ENCODE measurements around the gene NEURL1B. TPM values are rescaled to one million over a fixed set of nuclear protein-coding genes. Genes with fewer than 3 reads are reported as not detected.

Gene NEURL1B
- total and polyA plus RNA-seq, 4 donors, result 1.5 to 10.0 (median 5.5) TPM

GRCh38 chr5:172664018-172664417, 23.0 kb downstream of the NEURL1B start:
- Histone ChIP-seq H3K4me1 (ENCODE audit: control insufficient read depth in 4 of 4, insufficient read depth in 4 of 4, low read length in 3 of 4) (peaks cover 9 to 22% (median 21%) of the 10 kb centered on the region in 4 donors), H3K27me3 (ENCODE audit: control insufficient read depth in 4 of 4, insufficient read depth in 4 of 4, low read length in 3 of 4) (no peaks in the 10 kb centered on the region), H3K9ac (ENCODE audit: low read depth in 1 of 2, low read length in 2 of 2) (no peak overlapping the region), H3K36me3 (ENCODE audit: control insufficient read depth in 4 of 4, insufficient read depth in 3 of 4, low read depth in 1 of 4, low read length in 3 of 4) (no peaks in the 10 kb centered on the region), H3K9me3 (ENCODE audit: control insufficient read depth in 4 of 4, low read length in 3 of 4) (no peaks in the 10 kb centered on the region), H3K27ac (ENCODE audit: low read depth in 1 of 2, low read length in 2 of 2) (peak overlapping the region in 1 of 2 donors; percentile 6), H3K4me3 (ENCODE audit: low read depth in 1 of 3, low read length in 3 of 3) (no peak overlapping the region)
- no peak for DNase-seq (ENCODE audit: low spot score)
- TF ChIP-seq RAD21 (IDR thresholded peaks at IDR 0.05), result no peak
- TF ChIP-seq JUND (IDR thresholded peaks at IDR 0.05), result no peak
- TF ChIP-seq EGR1 (IDR thresholded peaks at IDR 0.05; ENCODE audit: low read depth in 2 of 2), result no peak
- no peak for TF ChIP-seq FOXA2 (IDR thresholded peaks at IDR 0.05)
- no peak for TF ChIP-seq TAF1 (conservative IDR thresholded peaks at IDR 0.05)
- TF ChIP-seq CTCF (IDR thresholded peaks at IDR 0.05; ENCODE audit: low read depth, low read length, missing input control), result no peak
- TF ChIP-seq FOXA1 (IDR thresholded peaks at IDR 0.05), result no peak
- TF ChIP-seq MAX (IDR thresholded peaks at IDR 0.05), result no peak
- TF ChIP-seq NR2F2 (IDR thresholded peaks at IDR 0.05), result no peak
- TF ChIP-seq SP1 (IDR thresholded peaks at IDR 0.05), result no peak
- TF ChIP-seq REST (IDR thresholded peaks at IDR 0.05), result no peak
- no peak for TF ChIP-seq HNF4A (conservative IDR thresholded peaks at IDR 0.05)
- TF ChIP-seq RXRA (IDR thresholded peaks at IDR 0.05), result no peak
- no peak for TF ChIP-seq HNF4G (IDR thresholded peaks at IDR 0.05)
- no peak for TF ChIP-seq ATF3 (IDR thresholded peaks at IDR 0.05)
- no peak for TF ChIP-seq ZBTB33 (IDR thresholded peaks at IDR 0.05)
- TF ChIP-seq GABPA (IDR thresholded peaks at IDR 0.05 in 1 of 2, conservative IDR thresholded peaks at IDR 0.05 in 1 of 2), result no peak
- no peak for TF ChIP-seq YY1 (IDR thresholded peaks at IDR 0.05)
- 76% methylated on average over 5 of the region's 5 CpGs for WGBS
